Lung (tissue), 12 donors: Measurements from ENCODE around the gene ALDH1A3. TPM values are rescaled to one million over a fixed set of nuclear protein-coding genes. Genes with fewer than 3 reads are reported as not detected.

Experiments used
- ATAC-seq: fragments of 200-7000 bp; cut with Tn5 transposase; one replicate; pipeline ENCODE4 v1.9.1; 2020; ENCODE audit warnings: moderate number of reproducible peaks; ENCODE audit not compliant: insufficient read depth, low FRiP score
- DNase-seq, 3 donors: peaks; one replicate each; pipeline ENCODE4 v3.0.0-alpha.2; 2013 to 2017
- H3K27ac ChIP-seq, 2 donors: one replicate each; pipeline ENCODE4 v1.5.1; 2013; ENCODE audit warnings: mild to moderate bottlenecking in 2 of 2, moderate library complexity in 2 of 2, control low read depth in 1 of 2, inconsistent platforms in 1 of 2, low read depth in 1 of 2, low read length in 1 of 2
- H3K27me3 ChIP-seq, 3 donors: one replicate each; pipeline ENCODE4 v1.5.1; 2013; ENCODE audit warnings: low read length in 2 of 3; ENCODE audit not compliant: control insufficient read depth in 3 of 3, insufficient read depth in 3 of 3
- H3K36me3 ChIP-seq, 4 donors: one replicate each; pipeline ENCODE4 v1.5.1; 2013; ENCODE audit warnings: low read length in 4 of 4, mild to moderate bottlenecking in 1 of 4, moderate library complexity in 1 of 4; ENCODE audit not compliant: control insufficient read depth in 4 of 4, insufficient read depth in 4 of 4
- H3K4me1 ChIP-seq, 5 donors: one replicate each; pipeline ENCODE4 v1.5.1; 2013; ENCODE audit warnings: low read length in 5 of 5, mild to moderate bottlenecking in 2 of 5, moderate library complexity in 1 of 5; ENCODE audit not compliant: control insufficient read depth in 5 of 5, insufficient read depth in 5 of 5
- H3K4me3 ChIP-seq: one replicate; pipeline ENCODE4 v1.5.1; 2013; ENCODE audit warnings: mild to moderate bottlenecking, control low read depth, moderate library complexity
- H3K9ac ChIP-seq, 2 donors: one replicate each; pipeline ENCODE4 v1.5.1; 2013; ENCODE audit warnings: low read length in 2 of 2, control low read depth in 1 of 2; ENCODE audit not compliant: insufficient read depth in 1 of 2
- H3K9me3 ChIP-seq, 4 donors: one replicate each; pipeline ENCODE4 v1.5.1; 2013; ENCODE audit warnings: low read length in 3 of 4, mild to moderate bottlenecking in 1 of 4, moderate library complexity in 1 of 4; ENCODE audit not compliant: control insufficient read depth in 4 of 4, insufficient read depth in 3 of 4
- WGBS, 2 donors: extraction: QIAGEN DNeasy Blood & Tissue Kit; methylation state at CpG; one replicate each; pipeline ENCODE4 v1.1.7; 2013; 5-methylcytosine and 5-hydroxymethylcytosine counted together
- polyA plus RNA-seq, 2 donors: library from polyadenylated mRNA; stranded (reverse); fragments of 200-250 nt; gene quantifications; one replicate each; pipeline ENCODE4 v1.2.1, GENCODE V29; 2013
- total RNA-seq, 2 donors: library from RNA; depleted of rRNA in 1 of 2; stranded (reverse); fragments of >200 nt in 1 of 2; gene quantifications; one replicate each; pipeline ENCODE4 v1.2.1, GENCODE V29; 2014 to 2021
- TF ChIP-seq, protein P1 (sequence below): IDR thresholded peaks from 2 replicates; pipeline ENCODE4 v1.5.1; 2012; ENCODE audit warnings: mild to moderate bottlenecking; ENCODE audit errors: control extremely low read depth, extremely low read depth
- donor health status: control.
- donor health status: control.
- donor health status: Bipolar disorder and iron deficiency.
- donor health status: healthy.
- donor health status: DM: yes; HTN: yes; CAD: no.

The ALDH1A3 gene
- total and polyA plus RNA-seq, 4 donors: 3.0 to 18.7 (median 14.8) TPM

GRCh38 chr15:100885116-100885515, 5.5 kb downstream of the ALDH1A3 start:
- H3K4me3 ChIP-seq: no peak overlapping the region
- TF ChIP-seq, protein P1, sequence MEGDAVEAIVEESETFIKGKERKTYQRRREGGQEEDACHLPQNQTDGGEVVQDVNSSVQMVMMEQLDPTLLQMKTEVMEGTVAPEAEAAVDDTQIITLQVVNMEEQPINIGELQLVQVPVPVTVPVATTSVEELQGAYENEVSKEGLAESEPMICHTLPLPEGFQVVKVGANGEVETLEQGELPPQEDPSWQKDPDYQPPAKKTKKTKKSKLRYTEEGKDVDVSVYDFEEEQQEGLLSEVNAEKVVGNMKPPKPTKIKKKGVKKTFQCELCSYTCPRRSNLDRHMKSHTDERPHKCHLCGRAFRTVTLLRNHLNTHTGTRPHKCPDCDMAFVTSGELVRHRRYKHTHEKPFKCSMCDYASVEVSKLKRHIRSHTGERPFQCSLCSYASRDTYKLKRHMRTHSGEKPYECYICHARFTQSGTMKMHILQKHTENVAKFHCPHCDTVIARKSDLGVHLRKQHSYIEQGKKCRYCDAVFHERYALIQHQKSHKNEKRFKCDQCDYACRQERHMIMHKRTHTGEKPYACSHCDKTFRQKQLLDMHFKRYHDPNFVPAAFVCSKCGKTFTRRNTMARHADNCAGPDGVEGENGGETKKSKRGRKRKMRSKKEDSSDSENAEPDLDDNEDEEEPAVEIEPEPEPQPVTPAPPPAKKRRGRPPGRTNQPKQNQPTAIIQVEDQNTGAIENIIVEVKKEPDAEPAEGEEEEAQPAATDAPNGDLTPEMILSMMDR: no peak
- ATAC-seq (no peak), DNase-seq (no peak)
- 49 to 63% methylated on average over 8 of the region's 8 CpGs for WGBS, 2 donors
- H3K27me3 ChIP-seq: peaks cover 14 to 58% (median 33%) of the 10 kb centered on the region in 3 donors
- H3K27ac ChIP-seq: no peak overlapping the region
- H3K9ac ChIP-seq: no peak overlapping the region
- peaks cover 0 to 30% (median 8%) of the 10 kb centered on the region in 5 donors for H3K4me1 ChIP-seq
- no peaks in the 10 kb centered on the region for H3K36me3 ChIP-seq
- no peaks in the 10 kb centered on the region for H3K9me3 ChIP-seq

DNA sequence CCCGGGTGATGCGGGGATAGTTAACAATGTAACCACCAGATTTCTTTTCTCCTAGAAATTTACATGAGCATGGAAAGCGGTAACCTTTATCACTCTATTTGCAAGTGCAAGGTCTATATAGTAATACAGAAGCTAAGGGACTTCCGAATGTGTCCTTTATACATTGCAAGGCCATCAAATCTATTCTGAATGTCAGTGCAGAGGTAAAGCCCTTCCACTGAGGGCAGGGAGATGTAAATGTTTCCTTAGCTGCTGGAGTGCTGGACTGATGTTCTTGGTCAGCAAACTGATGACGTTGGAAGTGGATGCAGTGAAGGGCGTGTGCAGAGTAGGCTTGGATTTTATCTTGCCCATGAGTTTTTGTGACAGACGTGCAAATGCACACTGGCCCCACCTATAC, 6.2 kb downstream of the ALDH1A3 start:
- peaks cover 12 to 51% (median 29%) of the 10 kb centered on the region in 3 donors for H3K27me3 ChIP-seq
- ATAC-seq (no peak), DNase-seq (no peak)
- H3K27ac ChIP-seq: no peak overlapping the region
- H3K9me3 ChIP-seq: no peaks in the 10 kb centered on the region
- peaks cover 0 to 23% (median 5%) of the 10 kb centered on the region in 5 donors for H3K4me1 ChIP-seq
- H3K36me3 ChIP-seq: no peaks in the 10 kb centered on the region
- TF ChIP-seq, protein P1: no peak
- no peak overlapping the region for H3K9ac ChIP-seq
- 86% methylated on average over 7 of the region's 7 CpGs for WGBS, 2 donors
- no peak overlapping the region for H3K4me3 ChIP-seq

DNA sequence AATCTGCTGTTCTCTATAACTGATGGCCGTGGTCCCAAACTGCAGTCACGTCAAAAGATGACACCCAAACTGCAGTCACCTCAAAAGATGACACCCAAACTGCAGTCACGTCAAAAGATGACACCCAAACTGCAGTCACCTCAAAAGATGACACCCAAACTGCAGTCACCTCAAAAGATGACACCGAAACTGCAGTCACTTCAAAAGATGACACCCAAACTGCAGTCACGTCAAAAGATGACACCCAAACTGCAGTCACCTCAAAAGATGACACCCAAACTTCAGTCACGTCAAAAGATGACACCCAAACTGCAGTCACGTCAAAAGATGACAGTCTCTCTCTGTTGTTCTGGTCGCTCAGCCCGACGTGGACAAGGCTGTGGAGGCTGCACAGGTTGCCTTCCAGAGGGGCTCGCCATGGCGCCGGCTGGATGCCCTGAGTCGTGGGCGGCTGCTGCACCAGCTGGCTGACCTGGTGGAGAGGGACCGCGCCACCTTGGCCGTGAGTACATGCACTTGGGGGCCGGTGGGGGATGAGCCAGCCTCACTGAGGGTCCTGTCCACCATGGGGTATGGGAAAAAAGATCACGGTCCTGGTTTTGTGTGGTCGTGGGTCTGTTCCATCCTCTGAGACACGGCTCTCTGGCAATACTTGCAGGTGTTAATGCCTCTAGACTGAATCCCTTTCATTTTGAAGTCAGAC, 7.7 kb downstream of the ALDH1A3 start:
- TF ChIP-seq, protein P1: no peak
- Histone ChIP-seq H3K9me3 (no peaks in the 10 kb centered on the region), H3K4me3 (no peak overlapping the region), H3K27ac (no peak overlapping the region), H3K9ac (no peak overlapping the region), H3K36me3 (no peaks in the 10 kb centered on the region), H3K4me1 (peaks cover 0 to 12% (median 5%) of the 10 kb centered on the region in 5 donors), H3K27me3 (peaks cover 0 to 36% (median 23%) of the 10 kb centered on the region in 3 donors)
- DNase-seq (no peak), ATAC-seq (no peak)
- 89 to 93% methylated on average over 22 of the region's 22 CpGs for WGBS, 2 donors
